Spleen (tissue), 7 donors: ENCODE results near the gene IGHMBP2.

Experiments
- POLR2A ChIP-seq, 3 donors: fragments of 450-650 bp; IDR thresholded peaks; one replicate each; pipeline ENCODE4 v1.5.1; 2017; ENCODE audit warnings: antibody characterized with exemption in 3 of 3, mild to moderate bottlenecking in 1 of 3
- TF ChIP-seq, protein P1 (sequence below), 11 experiments: fragments of 200-600 bp in 7 of 11; fragments of 450-650 bp in 4 of 11; sonication (generic) in 4 of 11; IDR thresholded peaks in 8 of 11; conservative IDR thresholded peaks in 3 of 11; 1 replicate in 7 of 11; 2 replicates in 4 of 11; pipeline versions ENCODE4 v1.4.0 to v1.8.0; 2016 to 2021; ENCODE audit warnings: antibody characterized with exemption in 11 of 11, inconsistent platforms in 4 of 11, mild to moderate bottlenecking in 1 of 11
- donor health status: DM: no; HTN: no; CAD: no; lungs with moderate emphysema.
- donor health status: DM: no; HTN: no; CAD: no.
- donor health status: DM: no; HTN: no; CAD: no.

DNA sequence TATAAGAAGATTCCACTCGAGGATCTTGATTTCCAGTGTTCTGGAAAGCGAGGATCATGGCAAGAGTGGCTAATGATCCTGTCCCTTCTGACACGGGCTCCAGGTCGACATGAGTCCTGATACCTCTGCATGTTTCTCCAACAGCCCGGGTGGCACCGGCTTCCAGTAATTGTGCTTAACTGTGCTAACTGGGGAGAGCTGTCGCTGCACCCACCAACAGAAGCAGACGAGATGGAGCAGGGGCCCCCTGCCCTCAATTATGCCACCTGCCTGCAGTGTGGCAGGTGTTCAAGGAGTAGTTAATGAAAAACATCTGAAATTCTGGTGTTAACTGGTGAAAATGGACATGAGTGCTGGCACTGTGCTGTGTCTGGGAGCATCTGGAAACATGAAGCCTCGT, 6.2 kb upstream of the IGHMBP2 start:
- no peak for TF ChIP-seq POLR2A (IDR thresholded peaks at IDR 0.05)
- TF ChIP-seq, protein P1, sequence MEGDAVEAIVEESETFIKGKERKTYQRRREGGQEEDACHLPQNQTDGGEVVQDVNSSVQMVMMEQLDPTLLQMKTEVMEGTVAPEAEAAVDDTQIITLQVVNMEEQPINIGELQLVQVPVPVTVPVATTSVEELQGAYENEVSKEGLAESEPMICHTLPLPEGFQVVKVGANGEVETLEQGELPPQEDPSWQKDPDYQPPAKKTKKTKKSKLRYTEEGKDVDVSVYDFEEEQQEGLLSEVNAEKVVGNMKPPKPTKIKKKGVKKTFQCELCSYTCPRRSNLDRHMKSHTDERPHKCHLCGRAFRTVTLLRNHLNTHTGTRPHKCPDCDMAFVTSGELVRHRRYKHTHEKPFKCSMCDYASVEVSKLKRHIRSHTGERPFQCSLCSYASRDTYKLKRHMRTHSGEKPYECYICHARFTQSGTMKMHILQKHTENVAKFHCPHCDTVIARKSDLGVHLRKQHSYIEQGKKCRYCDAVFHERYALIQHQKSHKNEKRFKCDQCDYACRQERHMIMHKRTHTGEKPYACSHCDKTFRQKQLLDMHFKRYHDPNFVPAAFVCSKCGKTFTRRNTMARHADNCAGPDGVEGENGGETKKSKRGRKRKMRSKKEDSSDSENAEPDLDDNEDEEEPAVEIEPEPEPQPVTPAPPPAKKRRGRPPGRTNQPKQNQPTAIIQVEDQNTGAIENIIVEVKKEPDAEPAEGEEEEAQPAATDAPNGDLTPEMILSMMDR (IDR thresholded peaks at IDR 0.05 in 8 of 11, conservative IDR thresholded peaks at IDR 0.05 in 3 of 11) = no peak
